ENCODE data around the gene LCN12. TPM values are rescaled to one million over a fixed set of nuclear protein-coding genes. Genes with fewer than 3 reads are reported as not detected.

Gene LCN12
- polyA plus RNA-seq, 1 donor (not counting 4 experiments of a cell fraction or from before 2014, with no cell fraction given): not detected

DNA sequence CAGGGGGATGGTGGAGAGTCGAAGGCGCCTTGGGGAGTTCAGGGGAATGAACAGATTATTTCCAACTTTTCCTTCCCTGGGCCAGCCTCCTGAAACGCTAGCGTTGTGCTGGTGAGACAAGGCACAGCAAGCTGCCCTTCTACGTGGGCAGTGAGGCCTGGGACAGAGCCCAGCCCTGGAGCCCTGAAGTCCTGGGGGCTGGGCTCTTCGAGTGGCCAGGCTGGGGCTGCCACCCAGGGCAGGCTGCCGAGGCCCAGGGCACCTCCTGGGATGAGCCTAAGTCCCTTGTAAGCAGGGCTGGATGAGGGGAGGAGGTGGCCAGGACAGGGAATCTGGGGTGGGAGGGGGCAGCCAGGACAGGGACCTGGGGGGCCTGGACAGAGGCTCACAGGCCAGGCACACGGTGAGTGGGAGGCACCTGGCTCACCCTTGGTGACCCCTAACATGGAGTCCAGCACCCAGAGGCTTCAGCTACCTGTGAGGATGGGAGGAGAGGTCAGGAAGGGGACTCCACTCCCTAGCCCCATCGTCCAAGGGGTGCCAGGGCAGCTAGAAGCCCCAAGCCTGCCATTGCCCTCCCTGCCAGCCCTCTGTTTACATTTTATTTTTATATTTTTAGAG lies 1.3 kb upstream of the LCN12 start:
- H2AFZ ChIP-seq (ENCODE audit: control insufficient read depth, low read length): peak overlapping the region; percentile 95
- no peaks in the 10 kb centered on the region for H3K27me3 ChIP-seq (ENCODE audit: control insufficient read depth, extremely low read depth, insufficient read depth, low read length)
- no peaks in the 10 kb centered on the region for H3K36me3 ChIP-seq (ENCODE audit: control insufficient read depth in 2 of 2, extremely low read depth in 1 of 2, insufficient read depth in 2 of 2, low read length in 2 of 2)
- FAIRE-seq (no peak), DNase-seq (ENCODE audit: low read depth, low spot score) (no peak)
- H3K9me1 ChIP-seq (ENCODE audit: control insufficient read depth, extremely low read depth, insufficient read depth, low read length): no peaks in the 10 kb centered on the region
- peak overlapping the region; percentile 94 for H3K4me2 ChIP-seq (ENCODE audit: control insufficient read depth, extremely low read depth, insufficient read depth, low read depth, low read length)
- H3K9me3 ChIP-seq (ENCODE audit: control insufficient read depth, low read depth, low read length): no peaks in the 10 kb centered on the region
- dilution Hi-C loops (cut with MboI; ENCODE audit: extremely low pct_ligation_motif_present, low sequenced_read_pairs): no loop called here
- peak overlapping the region; percentile 63 to 70 (median 65) for H3K4me3 ChIP-seq (ENCODE audit: control insufficient read depth in 2 of 3, extremely low read depth in 1 of 3, insufficient read depth in 2 of 3, low read depth in 1 of 3, low read length in 3 of 3)
- peaks cover 12% of the 10 kb centered on the region for H3K4me1 ChIP-seq (ENCODE audit: control insufficient read depth, extremely low read depth, insufficient read depth, low read length)
- H3K27ac ChIP-seq (ENCODE audit: control insufficient read depth, insufficient read depth, low read length): no peak overlapping the region
- no peak for TF ChIP-seq EZH2 (IDR thresholded peaks at IDR 0.05; ENCODE audit: low read length)
- TF ChIP-seq, protein P1, sequence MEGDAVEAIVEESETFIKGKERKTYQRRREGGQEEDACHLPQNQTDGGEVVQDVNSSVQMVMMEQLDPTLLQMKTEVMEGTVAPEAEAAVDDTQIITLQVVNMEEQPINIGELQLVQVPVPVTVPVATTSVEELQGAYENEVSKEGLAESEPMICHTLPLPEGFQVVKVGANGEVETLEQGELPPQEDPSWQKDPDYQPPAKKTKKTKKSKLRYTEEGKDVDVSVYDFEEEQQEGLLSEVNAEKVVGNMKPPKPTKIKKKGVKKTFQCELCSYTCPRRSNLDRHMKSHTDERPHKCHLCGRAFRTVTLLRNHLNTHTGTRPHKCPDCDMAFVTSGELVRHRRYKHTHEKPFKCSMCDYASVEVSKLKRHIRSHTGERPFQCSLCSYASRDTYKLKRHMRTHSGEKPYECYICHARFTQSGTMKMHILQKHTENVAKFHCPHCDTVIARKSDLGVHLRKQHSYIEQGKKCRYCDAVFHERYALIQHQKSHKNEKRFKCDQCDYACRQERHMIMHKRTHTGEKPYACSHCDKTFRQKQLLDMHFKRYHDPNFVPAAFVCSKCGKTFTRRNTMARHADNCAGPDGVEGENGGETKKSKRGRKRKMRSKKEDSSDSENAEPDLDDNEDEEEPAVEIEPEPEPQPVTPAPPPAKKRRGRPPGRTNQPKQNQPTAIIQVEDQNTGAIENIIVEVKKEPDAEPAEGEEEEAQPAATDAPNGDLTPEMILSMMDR (optimal IDR thresholded peaks at IDR 0.05 in 1 of 3, IDR thresholded peaks at IDR 0.05 in 1 of 3, conservative IDR thresholded peaks at IDR 0.05 in 1 of 3; ENCODE audit: extremely low read depth in 1 of 3, insufficient read depth in 2 of 3, low read length in 3 of 3): no peak
- H3K9ac ChIP-seq (ENCODE audit: control insufficient read depth, extremely low read depth, insufficient read depth, low read length): peak overlapping the region; percentile 65
- no peaks in the 10 kb centered on the region for H3K79me2 ChIP-seq (ENCODE audit: control insufficient read depth, insufficient read depth, low read length)
- no peaks in the 10 kb centered on the region for H4K20me1 ChIP-seq (ENCODE audit: control insufficient read depth, extremely low read depth, insufficient read depth, low read length)

- Histone ChIP-seq H3K79me2 (ENCODE audit: control insufficient read depth, insufficient read depth, low read length) (no peaks in the 10 kb centered on the region), H3K4me3 (ENCODE audit: control insufficient read depth in 2 of 3, extremely low read depth in 1 of 3, insufficient read depth in 2 of 3, low read depth in 1 of 3, low read length in 3 of 3) (no peak overlapping the region), H3K9me1 (ENCODE audit: control insufficient read depth, extremely low read depth, insufficient read depth, low read length) (no peaks in the 10 kb centered on the region), H2AFZ (ENCODE audit: control insufficient read depth, low read length) (no peak overlapping the region), H3K27ac (ENCODE audit: control insufficient read depth, insufficient read depth, low read length) (no peak overlapping the region), H4K20me1 (ENCODE audit: control insufficient read depth, extremely low read depth, insufficient read depth, low read length) (no peaks in the 10 kb centered on the region), H3K4me1 (ENCODE audit: control insufficient read depth, extremely low read depth, insufficient read depth, low read length) (peaks cover 12% of the 10 kb centered on the region), H3K4me2 (ENCODE audit: control insufficient read depth, extremely low read depth, insufficient read depth, low read depth, low read length) (no peak overlapping the region), H3K9me3 (ENCODE audit: control insufficient read depth, low read depth, low read length) (no peaks in the 10 kb centered on the region), H3K27me3 (ENCODE audit: control insufficient read depth, extremely low read depth, insufficient read depth, low read length) (no peaks in the 10 kb centered on the region), H3K9ac (ENCODE audit: control insufficient read depth, extremely low read depth, insufficient read depth, low read length) (no peak overlapping the region), H3K36me3 (ENCODE audit: control insufficient read depth in 2 of 2, extremely low read depth in 1 of 2, insufficient read depth in 2 of 2, low read length in 2 of 2) (no peaks in the 10 kb centered on the region)
- TF ChIP-seq, protein P1 (optimal IDR thresholded peaks at IDR 0.05 in 1 of 3, IDR thresholded peaks at IDR 0.05 in 1 of 3, conservative IDR thresholded peaks at IDR 0.05 in 1 of 3; ENCODE audit: extremely low read depth in 1 of 3, insufficient read depth in 2 of 3, low read length in 3 of 3): no peak
- TF ChIP-seq EZH2 (IDR thresholded peaks at IDR 0.05; ENCODE audit: low read length): no peak
- no peak for FAIRE-seq
- dilution Hi-C loops (cut with MboI; ENCODE audit: extremely low pct_ligation_motif_present, low sequenced_read_pairs): no loop called here
- DNase-seq (ENCODE audit: low read depth, low spot score): no peak
Measured at GRCh38 chr9:136952321-136952850, 313 bp downstream of the LCN12 start.
